Activated naive CD4-positive, alpha-beta T cell treated with anti-CD3 and anti-CD28 coated beads for 36 hours (primary cell): ENCODE data around the gene KNSTRN. TPM values are rescaled to one million over a fixed set of nuclear protein-coding genes. Genes with fewer than 3 reads are reported as not detected.

Experiments used
- CTCF ChIA-PET: fragments of 350-600 bp; sonication (Branson Sonifier 250); formaldehyde crosslinking; loops from one replicate; lab custom pipeline; 2021; ENCODE audit warnings: antibody characterized with exemption; lab: Charles Lee
- DNase-seq: peaks from one replicate; pipeline ENCODE4 v3.0.0-alpha.2; 2020
- H3K27ac Mint-ChIP-seq: one replicate; pipeline ENCODE4 v1.8.0; 2021; ENCODE audit warnings: mild to moderate bottlenecking, mixed read lengths
- H3K27me3 Mint-ChIP-seq: one replicate; pipeline ENCODE4 v1.8.0; 2021; ENCODE audit warnings: low read depth, mixed read lengths
- H3K36me3 Mint-ChIP-seq: one replicate; pipeline ENCODE4 v1.8.0; 2021; ENCODE audit warnings: low read depth, mixed read lengths
- H3K4me1 Mint-ChIP-seq: one replicate; pipeline ENCODE4 v1.8.0; 2021; ENCODE audit warnings: low read depth, mixed read lengths
- H3K4me3 Mint-ChIP-seq: one replicate; pipeline ENCODE4 v1.8.0; 2021; ENCODE audit warnings: mild to moderate bottlenecking, moderate library complexity, mixed read lengths
- H3K9me3 Mint-ChIP-seq: one replicate; pipeline ENCODE4 v1.8.0; 2021; ENCODE audit warnings: mixed read lengths
- intact Hi-C: fragments of 100-400 bp; cut with micrococcal nuclease; formaldehyde crosslinking; loops from one replicate; pipeline ENCODE4 v1.15.1; 2023
- total RNA-seq, 2 experiments: library from RNA; stranded (reverse); gene quantifications; one replicate each; pipeline ENCODE4 v1.2.3, GENCODE V29; 2021

The KNSTRN gene
- total RNA-seq, 2 experiments from 2014 or later: 60.7 to 62.1 TPM

DNA sequence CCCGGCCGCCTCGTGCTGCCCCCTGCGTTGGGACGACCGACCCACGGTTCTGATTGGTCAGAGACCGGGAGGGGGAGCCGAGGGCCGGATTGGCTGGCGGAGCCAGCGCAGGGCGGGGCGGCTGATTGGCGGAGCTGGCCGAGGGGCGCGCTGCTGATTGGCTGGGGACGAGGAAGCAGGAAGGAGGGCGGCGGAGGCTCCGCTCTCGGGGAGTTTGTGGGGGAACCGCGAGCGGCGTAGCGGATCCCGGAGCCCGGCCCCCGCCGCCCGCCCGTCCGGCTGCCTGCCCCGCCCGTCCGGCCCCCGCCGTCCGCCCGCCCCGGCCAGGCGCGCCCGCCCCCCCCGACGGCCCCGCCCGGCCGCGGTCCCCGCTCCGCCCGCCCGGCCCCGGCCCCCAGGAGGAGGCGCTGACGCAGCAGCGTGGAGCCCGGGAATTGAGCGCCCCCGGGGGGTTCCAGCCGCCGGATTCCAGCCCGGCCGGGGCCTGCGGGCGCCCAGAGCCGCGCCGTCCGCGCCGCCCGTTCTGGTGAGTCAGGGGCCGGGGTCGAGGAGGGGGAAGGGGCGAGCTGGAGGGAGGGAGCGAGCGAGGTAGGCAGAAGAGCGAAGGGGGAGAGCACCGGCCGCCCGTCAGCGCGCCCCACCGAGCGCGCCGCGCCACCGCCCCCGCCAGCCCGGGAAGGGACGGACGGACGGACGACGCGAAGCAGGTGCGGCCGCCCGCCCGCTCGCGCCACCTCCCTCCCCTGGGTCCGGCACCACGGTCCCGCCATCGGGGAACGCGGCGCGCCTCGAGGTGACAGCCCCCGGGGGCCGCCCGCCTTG, 58.4 kb downstream of the KNSTRN start, which contains the start of gene BAHD1:
Gene BAHD1 (plus strand): TSS at position 211 of the 822 bp plus-strand sequence. CDS start 17,512 bp downstream, outside the sequence.
- Mint-ChIP-seq H3K4me1 (peaks cover 60% of the 10 kb centered on the region), H3K36me3 (no peaks in the 10 kb centered on the region), H3K4me3 (peak within 1 kb of the TSS; percentile 88), H3K9me3 (no peaks in the 10 kb centered on the region), H3K27me3 (peaks cover 36% of the 10 kb centered on the region), H3K27ac (peak within 1 kb of the TSS; percentile 54)
- DNase-seq: peak; percentile 96
- intact Hi-C loops: loop anchor here (1.0 to 2.0 kb wide), 2 partner anchors 52 to 154 kb away; partner anchors contain the start of gene KNL1
- CTCF ChIA-PET: interaction anchor here (1.0 to 2.7 kb wide), 9 partner anchors 8 to 162 kb away, joined by 3 to 9 read pairs (median 4); partner anchors contain the start of gene RPUSD2

DNA sequence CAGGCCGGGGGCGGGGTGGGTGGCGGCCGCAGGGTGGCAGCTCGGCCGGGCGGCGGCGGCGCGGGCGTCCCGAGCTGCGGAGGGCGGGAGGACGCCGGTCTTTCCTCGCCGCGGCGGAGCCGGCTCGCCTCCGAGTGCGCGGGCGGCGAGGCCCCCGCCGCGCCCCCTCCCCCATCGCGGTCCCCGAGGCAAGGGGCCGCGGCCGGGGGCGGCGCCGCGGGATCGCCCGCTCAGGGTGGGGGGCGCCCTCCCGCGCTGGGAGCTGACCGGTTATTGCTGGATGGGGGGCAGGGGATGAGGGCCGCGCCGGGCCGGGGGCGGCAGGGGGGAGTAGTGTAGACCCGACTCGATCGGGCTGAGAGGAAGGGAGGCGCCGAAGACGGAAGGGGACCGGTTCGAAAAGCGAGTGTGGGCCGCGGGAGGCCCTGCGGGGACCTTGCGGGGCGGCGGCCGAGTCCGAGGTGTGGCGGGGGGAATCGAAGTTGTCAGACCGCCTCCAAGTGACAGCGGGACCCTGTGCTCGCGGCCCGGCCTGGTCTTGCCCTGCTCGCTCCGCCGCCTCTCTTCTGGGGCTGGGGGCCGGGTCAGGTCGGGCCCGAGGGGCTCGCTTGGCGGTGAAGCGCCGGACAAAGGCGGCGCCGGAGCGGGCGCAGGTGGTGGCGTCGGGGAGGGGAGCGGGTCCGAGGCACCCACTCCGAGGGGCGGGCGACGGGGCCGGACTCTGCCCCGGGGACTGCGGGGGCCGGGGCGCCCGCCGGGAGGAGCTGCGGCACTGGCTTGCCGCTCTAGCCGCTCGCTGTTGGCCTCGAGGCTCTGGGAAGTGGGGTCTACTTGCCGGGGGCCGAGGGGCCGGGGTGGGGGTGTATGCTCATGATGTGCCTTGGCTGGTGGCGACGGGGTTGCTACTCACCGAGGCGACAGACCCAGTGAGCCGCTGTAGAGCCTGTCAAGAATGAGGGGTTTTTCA, 59.3 kb downstream of the KNSTRN start:
- peak; percentile 40 for DNase-seq
- Mint-ChIP-seq H3K27ac (peak overlapping the region; percentile 54), H3K4me1 (peaks cover 58% of the 10 kb centered on the region), H3K9me3 (no peaks in the 10 kb centered on the region), H3K27me3 (peaks cover 32% of the 10 kb centered on the region), H3K36me3 (no peaks in the 10 kb centered on the region), H3K4me3 (peak overlapping the region; percentile 84)
- CTCF ChIA-PET: interaction anchor here (0.7 to 2.6 kb wide), 11 partner anchors 8 to 163 kb away, joined by 3 to 21 read pairs (median 4); partner anchors contain the start of gene CHST14
- intact Hi-C loops: loop anchor here (1.0 to 2.0 kb wide), 5 partner anchors 10 to 153 kb away; partner anchors contain the start of genes CCDC32, CHST14 and KNL1

DNA sequence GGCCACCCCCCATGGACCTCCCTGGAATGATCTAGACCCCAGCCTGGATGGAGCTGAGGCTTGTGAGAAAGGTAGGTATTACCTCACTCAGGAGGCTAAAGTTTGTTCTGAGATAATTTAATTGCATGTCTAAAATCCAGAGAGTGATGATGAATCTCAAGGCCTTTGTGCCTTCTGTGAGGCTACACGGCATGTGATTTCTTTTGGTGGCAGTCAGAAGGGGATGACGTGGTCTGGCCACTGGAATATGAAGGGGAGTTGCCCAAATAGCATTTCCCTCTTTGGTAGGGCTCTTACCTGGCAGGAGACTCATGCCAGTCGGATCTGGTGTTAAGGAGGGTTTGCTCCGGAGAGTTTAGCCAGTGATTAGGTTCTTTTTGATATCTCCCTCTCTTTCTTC, 60.7 kb downstream of the KNSTRN start:
- CTCF ChIA-PET: interaction anchor here (0.6 to 2.6 kb wide), 10 partner anchors 11 to 390 kb away, joined by 3 to 21 read pairs (median 4); partner anchors contain the start of genes CHST14 and INAFM2
- Mint-ChIP-seq H3K4me1 (peaks cover 51% of the 10 kb centered on the region), H3K27me3 (peaks cover 20% of the 10 kb centered on the region), H3K9me3 (no peaks in the 10 kb centered on the region), H3K36me3 (no peaks in the 10 kb centered on the region), H3K4me3 (no peak overlapping the region), H3K27ac (no peak overlapping the region)
- intact Hi-C loops: loop anchor here (2.0 kb wide), 2 partner anchors 28 to 122 kb away; partner anchors contain the start of genes CCDC32 and CHST14
- DNase-seq: no peak

DNA sequence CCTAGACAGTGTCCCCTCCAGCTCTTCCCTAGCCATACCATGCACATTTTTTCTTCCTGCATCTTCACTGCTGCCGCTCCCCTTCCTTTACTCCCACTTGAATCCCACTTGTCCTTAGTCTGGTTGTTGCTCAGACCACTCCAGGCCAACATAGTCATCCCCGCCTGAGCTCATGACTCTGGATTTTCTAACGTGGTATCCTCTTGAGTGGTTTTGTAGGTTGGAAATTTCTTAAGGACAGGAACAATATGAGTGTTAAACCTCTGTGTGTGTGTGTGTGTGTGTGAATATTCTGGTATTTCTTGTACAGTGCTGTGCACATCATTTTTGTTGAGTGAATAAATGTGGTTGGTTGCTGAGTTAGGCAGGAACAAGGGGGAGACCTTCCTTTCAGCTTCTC, 61.3 kb downstream of the KNSTRN start:
- Mint-ChIP-seq H3K27me3 (peaks cover 14% of the 10 kb centered on the region), H3K36me3 (no peaks in the 10 kb centered on the region), H3K4me1 (peaks cover 52% of the 10 kb centered on the region), H3K9me3 (no peaks in the 10 kb centered on the region), H3K4me3 (peak overlapping the region; percentile 2), H3K27ac (no peak overlapping the region)
- CTCF ChIA-PET: interaction anchor here (0.9 to 2.6 kb wide), 3 partner anchors 11 to 64 kb away, joined by 3 to 21 read pairs (median 3); no protein-coding TSS in a partner anchor
- no peak for DNase-seq
- intact Hi-C loops: loop anchor here (2.0 kb wide), 2 partner anchors 27 to 121 kb away; partner anchors contain the start of genes CCDC32 and CHST14

Other genes with a start within 250 kb of the KNSTRN start
- 100 to 1,000 TPM; 102 to 106 TPM for gene BUB1B, start 221.7 kb upstream of the KNSTRN start, total RNA-seq
- not detected for gene PAK6, start 143.7 kb upstream of the KNSTRN start, total RNA-seq
- gene ANKRD63, start 99.7 kb upstream of the KNSTRN start, total RNA-seq: not detected
- gene PLCB2, start 74.8 kb upstream of the KNSTRN start, total RNA-seq: 10 to 100 TPM; 55.0 to 56.7 TPM
- 1 to 10 TPM; 4.9 to 6.5 TPM for gene INAFM2, start 59.0 kb upstream of the KNSTRN start, total RNA-seq
- gene CCDC9B, start 41.8 kb upstream of the KNSTRN start, total RNA-seq: 1 to 10 TPM; 1.9 to 2.2 TPM
- gene PHGR1, start 31.7 kb upstream of the KNSTRN start, total RNA-seq: not detected
- gene DISP2, start 24.5 kb upstream of the KNSTRN start, total RNA-seq: under 1 TPM in 1 of 2 experiments, not detected in 1; 0.02 TPM
- gene IVD, start 23.1 kb downstream of the KNSTRN start, total RNA-seq: 10 to 100 TPM; 33.1 to 34.1 TPM
- 10 to 100 TPM in 1 of 2 experiments, 1 to 10 TPM in 1; 9.9 to 11.7 TPM for gene BAHD1, start 58.2 kb downstream of the KNSTRN start, total RNA-seq
- gene CHST14, start 88.3 kb downstream of the KNSTRN start, total RNA-seq: 1 to 10 TPM; 4.4 to 4.6 TPM
- gene CCDC32, start 182.3 kb downstream of the KNSTRN start, total RNA-seq: 10 to 100 TPM; 25.4 to 25.8 TPM
- gene RPUSD2, start 186.6 kb downstream of the KNSTRN start, total RNA-seq: 10 to 100 TPM; 10.9 to 12.6 TPM
- gene KNL1, start 211.5 kb downstream of the KNSTRN start, total RNA-seq: 10 to 100 TPM; 31.0 to 32.7 TPM